ENCODE data around the gene RPUSD2. TPM values are rescaled to one million over a fixed set of nuclear protein-coding genes. Genes with fewer than 3 reads are reported as not detected.
A peak's percentile ranks its signal among the peaks of the same experiment; 100 is the strongest.

RPUSD2 gene
- total and polyA plus RNA-seq, 10 donors: 7.1 to 12.3 (median 8.9) TPM

DNA sequence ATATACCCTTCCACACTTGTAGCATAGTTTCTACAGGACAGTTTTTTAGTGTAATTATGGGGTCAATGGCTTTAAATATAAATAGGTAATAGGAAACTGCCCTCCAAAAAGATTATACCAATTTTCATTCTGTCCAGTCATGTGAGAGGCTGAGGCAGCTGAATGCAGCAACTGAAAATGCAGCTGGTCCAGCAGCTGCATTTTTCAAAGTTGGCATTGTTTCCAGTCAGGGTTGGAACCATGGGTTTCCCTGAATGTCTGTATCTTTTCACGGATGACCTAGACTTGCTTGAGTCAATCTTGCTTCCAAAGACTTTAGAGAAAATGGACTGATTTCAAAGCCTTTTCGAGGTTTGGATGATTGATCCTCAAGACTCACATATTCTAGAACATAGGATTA, 15.1 kb downstream of the RPUSD2 start:
- no peak overlapping the region for H3K27ac ChIP-seq
- H3K9me3 ChIP-seq: peaks cover 0 to 5% (median 0%) of the 10 kb centered on the region in 8 donors
- TF ChIP-seq POLR2AphosphoS5 (IDR thresholded peaks at IDR 0.05) (no peak), POLR2A (IDR thresholded peaks at IDR 0.05) (no peak)
- TF ChIP-seq, protein P1, sequence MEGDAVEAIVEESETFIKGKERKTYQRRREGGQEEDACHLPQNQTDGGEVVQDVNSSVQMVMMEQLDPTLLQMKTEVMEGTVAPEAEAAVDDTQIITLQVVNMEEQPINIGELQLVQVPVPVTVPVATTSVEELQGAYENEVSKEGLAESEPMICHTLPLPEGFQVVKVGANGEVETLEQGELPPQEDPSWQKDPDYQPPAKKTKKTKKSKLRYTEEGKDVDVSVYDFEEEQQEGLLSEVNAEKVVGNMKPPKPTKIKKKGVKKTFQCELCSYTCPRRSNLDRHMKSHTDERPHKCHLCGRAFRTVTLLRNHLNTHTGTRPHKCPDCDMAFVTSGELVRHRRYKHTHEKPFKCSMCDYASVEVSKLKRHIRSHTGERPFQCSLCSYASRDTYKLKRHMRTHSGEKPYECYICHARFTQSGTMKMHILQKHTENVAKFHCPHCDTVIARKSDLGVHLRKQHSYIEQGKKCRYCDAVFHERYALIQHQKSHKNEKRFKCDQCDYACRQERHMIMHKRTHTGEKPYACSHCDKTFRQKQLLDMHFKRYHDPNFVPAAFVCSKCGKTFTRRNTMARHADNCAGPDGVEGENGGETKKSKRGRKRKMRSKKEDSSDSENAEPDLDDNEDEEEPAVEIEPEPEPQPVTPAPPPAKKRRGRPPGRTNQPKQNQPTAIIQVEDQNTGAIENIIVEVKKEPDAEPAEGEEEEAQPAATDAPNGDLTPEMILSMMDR (IDR thresholded peaks at IDR 0.05 in 8 of 11, conservative IDR thresholded peaks at IDR 0.05 in 3 of 11): no peak
- intact Hi-C loops (cut with DNase I; ENCODE audit: low total_unique reads): no loop called here
- 44 to 67% (median 46%) methylated on average over 2 of the region's 2 CpGs for WGBS, 5 donors
- H3K27me3 ChIP-seq (replicated peaks in 1 of 7): no peaks in the 10 kb centered on the region
- no peak for DNase-seq
- H3K4me1 ChIP-seq: peaks cover 0 to 6% (median 0%) of the 10 kb centered on the region in 6 donors
- no peaks in the 10 kb centered on the region for H3K36me3 ChIP-seq
- H3K4me3 ChIP-seq: no peak overlapping the region

DNA sequence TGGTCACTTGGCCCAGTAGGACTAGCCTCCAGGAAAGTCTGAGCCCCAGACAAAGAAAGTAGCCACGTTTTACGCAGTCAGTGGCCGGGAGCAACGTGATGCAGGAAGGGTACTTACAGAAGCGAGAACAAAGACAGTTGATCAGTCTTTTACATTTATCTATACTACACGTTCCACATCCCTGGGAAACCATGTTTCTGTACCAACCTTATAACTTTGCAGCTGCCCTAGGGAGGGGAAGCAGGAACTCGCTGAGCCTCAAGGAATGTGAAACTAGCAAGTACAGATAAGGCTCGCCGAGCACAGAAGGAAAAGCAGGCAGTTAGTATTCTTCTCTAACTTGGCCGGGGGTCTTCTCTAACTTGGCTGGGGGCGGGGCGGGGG, 21.6 kb downstream of the RPUSD2 start:
- TF ChIP-seq POLR2AphosphoS5 (IDR thresholded peaks at IDR 0.05) (no peak), POLR2A (IDR thresholded peaks at IDR 0.05) (no peak)
- TF ChIP-seq, protein P1 (IDR thresholded peaks at IDR 0.05 in 8 of 11, conservative IDR thresholded peaks at IDR 0.05 in 3 of 11): no peak
- intact Hi-C loops (cut with DNase I; ENCODE audit: low total_unique reads): no loop called here
- WGBS, 5 donors: 58 to 72% (median 63%) methylated on average over 12 of the region's 12 CpGs
- no peaks in the 10 kb centered on the region for H3K27me3 ChIP-seq (replicated peaks in 1 of 7)
- no peaks in the 10 kb centered on the region for H3K9me3 ChIP-seq
- H3K36me3 ChIP-seq: no peaks in the 10 kb centered on the region
- H3K27ac ChIP-seq: no peak overlapping the region
- H3K4me1 ChIP-seq: peaks cover 4 to 41% (median 26%) of the 10 kb centered on the region in 6 donors
- peak overlapping the region in 1 of 8 donors; percentile 57 for H3K4me3 ChIP-seq
- DNase-seq: no peak

DNA sequence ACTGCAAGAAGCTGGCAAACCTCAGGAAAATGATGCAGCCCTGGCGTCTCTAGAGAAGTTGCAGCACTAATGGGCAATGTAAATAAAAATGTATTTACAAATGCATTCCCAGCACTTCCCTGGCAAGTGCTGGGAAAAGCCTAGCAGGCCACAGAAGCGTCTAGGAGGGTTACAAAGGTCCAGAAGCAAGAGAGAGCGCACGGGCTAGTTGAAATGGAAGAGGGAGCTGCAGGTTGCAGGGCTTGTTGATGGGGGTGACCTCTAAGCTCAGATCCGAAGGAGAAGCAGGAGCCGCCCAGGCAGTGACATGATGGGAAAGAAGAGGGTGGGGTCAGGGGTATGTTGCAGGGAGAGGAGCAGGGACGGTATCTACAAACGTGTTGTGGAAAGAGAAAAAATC, 22.3 kb downstream of the RPUSD2 start:
- DNase-seq: no peak
- intact Hi-C loops (cut with DNase I; ENCODE audit: low total_unique reads): no loop called here
- Histone ChIP-seq H3K9me3 (no peaks in the 10 kb centered on the region), H3K4me3 (no peak overlapping the region), H3K27me3 (replicated peaks in 1 of 7) (no peaks in the 10 kb centered on the region), H3K36me3 (no peaks in the 10 kb centered on the region), H3K27ac (no peak overlapping the region), H3K4me1 (peaks cover 4 to 42% (median 26%) of the 10 kb centered on the region in 6 donors)
- TF ChIP-seq, protein P1 (IDR thresholded peaks at IDR 0.05 in 8 of 11, conservative IDR thresholded peaks at IDR 0.05 in 3 of 11): no peak
- TF ChIP-seq POLR2A (IDR thresholded peaks at IDR 0.05) (no peak), POLR2AphosphoS5 (IDR thresholded peaks at IDR 0.05) (no peak)
- 84 to 92% (median 86%) methylated on average over 8 of the region's 8 CpGs for WGBS, 5 donors

DNA sequence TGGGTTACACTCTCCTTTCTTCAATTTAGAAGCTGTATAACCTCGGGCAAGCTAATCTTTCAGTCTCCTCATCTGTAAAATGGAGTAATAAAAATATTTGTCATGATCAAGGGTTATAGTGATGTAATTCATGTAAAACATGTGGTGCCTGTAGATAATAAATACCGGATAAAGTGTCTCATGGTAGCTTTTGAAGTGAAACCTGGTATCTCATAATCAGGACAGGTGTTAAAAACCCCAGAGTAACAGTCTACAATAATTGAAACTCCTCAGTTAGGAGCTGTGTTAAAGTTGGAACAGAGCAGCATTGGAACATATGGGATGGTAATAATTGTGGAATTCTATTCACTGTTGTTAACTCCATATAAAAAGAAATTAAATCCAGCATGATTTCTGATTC, 24.1 kb downstream of the RPUSD2 start:
- Histone ChIP-seq H3K36me3 (no peaks in the 10 kb centered on the region), H3K9me3 (no peaks in the 10 kb centered on the region), H3K27ac (peak overlapping the region in 5 of 8 donors; percentile 95 to 98 (median 96)), H3K4me1 (peaks cover 4 to 42% (median 26%) of the 10 kb centered on the region in 6 donors), H3K4me3 (peak overlapping the region in 3 of 8 donors; percentile 78 to 79 (median 78)), H3K27me3 (replicated peaks in 1 of 7) (no peaks in the 10 kb centered on the region)
- 67 to 83% (median 76%) methylated on average over 2 of the region's 2 CpGs for WGBS, 5 donors
- intact Hi-C loops (cut with DNase I; ENCODE audit: low total_unique reads): no loop called here
- no peak for DNase-seq
- TF ChIP-seq POLR2A (IDR thresholded peaks at IDR 0.05): no peak
- TF ChIP-seq, protein P1 (IDR thresholded peaks at IDR 0.05 in 8 of 11, conservative IDR thresholded peaks at IDR 0.05 in 3 of 11): no peak
- no peak for TF ChIP-seq POLR2AphosphoS5 (IDR thresholded peaks at IDR 0.05)
